HK-2 (cell line): ENCODE results near the gene ULBP1.
"Not testable (repeated sequence)": the region's sequence is repeated elsewhere in the genome, so short reads cannot be mapped to it uniquely, and the experiment has no call there.

Experiments used
- DNase-seq: peaks from one replicate; pipeline ENCODE4 v3.0.0-alpha.2; 2018; ENCODE audit not compliant: unreplicated experiment

ULBP1 gene

GRCh38 chr6:149953390-149953789, 10.4 kb upstream of the ULBP1 start:
- not testable (repeated sequence) for DNase-seq

GRCh38 chr6:149953934-149954327, 9.8 kb upstream of the ULBP1 start:
- DNase-seq, result not testable (repeated sequence)

GRCh38 chr6:149954328-149954983, 9.3 kb upstream of the ULBP1 start:
- DNase-seq, result not testable (repeated sequence)

GRCh38 chr6:149954984-149955653, 8.6 kb upstream of the ULBP1 start:
- not testable (repeated sequence) for DNase-seq

- DNase-seq, result not testable (repeated sequence)
Measured at GRCh38 chr6:149955654-149956317, 8.0 kb upstream of the ULBP1 start.

GRCh38 chr6:149958124-149958523, 5.6 kb upstream of the ULBP1 start:
- DNase-seq, result not testable (repeated sequence)

GRCh38 chr6:149959806-149960205, 3.9 kb upstream of the ULBP1 start:
- DNase-seq, result not testable (repeated sequence)

GRCh38 chr6:149960488-149960887, 3.3 kb upstream of the ULBP1 start:
- DNase-seq, result no peak

- DNase-seq, result peak; percentile 21
Measured at GRCh38 chr6:149961728-149962425, 1.9 kb upstream of the ULBP1 start.

GRCh38 chr6:149962461-149963211, 1.1 kb upstream of the ULBP1 start:
- no peak for DNase-seq

GRCh38 chr6:149963212-149963461, 606 bp upstream of the ULBP1 start:
- peak; percentile 71 for DNase-seq

- DNase-seq, result peak; percentile 11
Measured at GRCh38 chr6:149964308-149965193, 808 bp downstream of the ULBP1 start.

- DNase-seq, result no peak
Measured at GRCh38 chr6:149965194-149966020, 1.7 kb downstream of the ULBP1 start.

GRCh38 chr6:149966319-149966718, 2.6 kb downstream of the ULBP1 start:
- DNase-seq, result not testable (repeated sequence)

- no peak for DNase-seq
Measured at GRCh38 chr6:149967591-149967990, 3.8 kb downstream of the ULBP1 start.

- DNase-seq, result not testable (repeated sequence)
Measured at GRCh38 chr6:149967999-149968398, 4.3 kb downstream of the ULBP1 start.

GRCh38 chr6:149968909-149969308, 5.2 kb downstream of the ULBP1 start:
- not testable (repeated sequence) for DNase-seq

- DNase-seq, result no peak
Measured at GRCh38 chr6:149969635-149970034, 5.9 kb downstream of the ULBP1 start.

GRCh38 chr6:149974394-149974793, 10.7 kb downstream of the ULBP1 start:
- not testable (repeated sequence) for DNase-seq

GRCh38 chr6:149974825-149975224, 11.1 kb downstream of the ULBP1 start:
- DNase-seq, result no peak
